ENCODE results near the gene CD160. TPM values are rescaled to one million over a fixed set of nuclear protein-coding genes. Genes with fewer than 3 reads are reported as not detected.
"Not testable (repeated sequence)": the region's sequence is repeated elsewhere in the genome, so short reads cannot be mapped to it uniquely, and the experiment has no call there.

The CD160 gene
- total RNA-seq, 4 donors from 2014 or later: 0.82 to 1.6 TPM; not detected in 2

- no peak overlapping the region for H3K27ac ChIP-seq
Observed at GRCh38 chr1:145716641-145717345, 2.5 kb upstream of the CD160 start.

DNA sequence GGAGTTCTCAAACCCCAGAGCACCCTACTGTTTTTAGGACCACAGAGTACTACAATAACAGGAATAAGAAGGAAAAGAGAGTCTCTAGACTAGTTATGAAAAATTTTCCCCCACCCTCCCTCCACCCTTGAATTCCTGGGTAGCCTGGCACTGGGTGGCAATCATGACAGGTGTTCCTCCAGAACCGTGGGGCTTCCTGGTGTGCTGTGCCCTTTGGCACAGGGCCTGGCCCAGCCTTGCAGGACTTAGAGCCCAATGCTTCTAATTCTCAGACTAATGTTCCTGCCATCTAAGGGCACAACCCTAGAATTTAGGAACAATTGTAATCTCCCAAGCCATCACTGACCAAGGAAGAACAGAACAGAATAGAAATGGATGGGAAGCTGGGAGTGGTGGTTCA lies 1.5 kb upstream of the CD160 start:
- H3K27me3 ChIP-seq: peaks cover 17% of the 10 kb centered on the region
- in situ Hi-C loops (cut with MboI; ENCODE audit: low pct_ligation_motif_present in 1 of 4, low pct_unique_long_range_greater_than_20kb in 1 of 4, low sequenced_read_pairs in 3 of 4) (no loop called here), intact Hi-C loops (cut with DNase I; ENCODE audit: low total_unique reads) (no loop called here)
- no peak overlapping the region for H3K4me3 ChIP-seq
- H3K9me3 ChIP-seq: no peaks in the 10 kb centered on the region
- TF ChIP-seq, protein P1, sequence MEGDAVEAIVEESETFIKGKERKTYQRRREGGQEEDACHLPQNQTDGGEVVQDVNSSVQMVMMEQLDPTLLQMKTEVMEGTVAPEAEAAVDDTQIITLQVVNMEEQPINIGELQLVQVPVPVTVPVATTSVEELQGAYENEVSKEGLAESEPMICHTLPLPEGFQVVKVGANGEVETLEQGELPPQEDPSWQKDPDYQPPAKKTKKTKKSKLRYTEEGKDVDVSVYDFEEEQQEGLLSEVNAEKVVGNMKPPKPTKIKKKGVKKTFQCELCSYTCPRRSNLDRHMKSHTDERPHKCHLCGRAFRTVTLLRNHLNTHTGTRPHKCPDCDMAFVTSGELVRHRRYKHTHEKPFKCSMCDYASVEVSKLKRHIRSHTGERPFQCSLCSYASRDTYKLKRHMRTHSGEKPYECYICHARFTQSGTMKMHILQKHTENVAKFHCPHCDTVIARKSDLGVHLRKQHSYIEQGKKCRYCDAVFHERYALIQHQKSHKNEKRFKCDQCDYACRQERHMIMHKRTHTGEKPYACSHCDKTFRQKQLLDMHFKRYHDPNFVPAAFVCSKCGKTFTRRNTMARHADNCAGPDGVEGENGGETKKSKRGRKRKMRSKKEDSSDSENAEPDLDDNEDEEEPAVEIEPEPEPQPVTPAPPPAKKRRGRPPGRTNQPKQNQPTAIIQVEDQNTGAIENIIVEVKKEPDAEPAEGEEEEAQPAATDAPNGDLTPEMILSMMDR (IDR thresholded peaks at IDR 0.05): no peak
- TF ChIP-seq EP300 (IDR thresholded peaks at IDR 0.05; ENCODE audit: low read depth) (no peak), POLR2AphosphoS5 (IDR thresholded peaks at IDR 0.05) (no peak), POLR2A (IDR thresholded peaks at IDR 0.05) (no peak)
- 67% methylated on average over 1 of the region's 1 CpG; no CpG with 5 or more reads in 1 of the 2 donors for WGBS, 2 donors (ENCODE audit: low coverage in 1 of 2)
- DNase-seq: no peak
- no peaks in the 10 kb centered on the region for H3K36me3 ChIP-seq
- H3K27ac ChIP-seq: no peak overlapping the region
- peaks cover 4 to 10% (median 8%) of the 10 kb centered on the region in 4 donors for H3K4me1 ChIP-seq

More at GRCh38 chr1:145716641-145717345, 2.5 kb upstream of the CD160 start:
- DNase-seq: no peak
- in situ Hi-C loops (cut with MboI; ENCODE audit: low pct_ligation_motif_present in 1 of 4, low pct_unique_long_range_greater_than_20kb in 1 of 4, low sequenced_read_pairs in 3 of 4): no loop called here
- Histone ChIP-seq H3K4me1 (peaks cover 4 to 10% (median 8%) of the 10 kb centered on the region in 4 donors), H3K4me3 (no peak overlapping the region), H3K36me3 (no peaks in the 10 kb centered on the region), H3K27me3 (peaks cover 10% of the 10 kb centered on the region), H3K9me3 (no peaks in the 10 kb centered on the region)
- no peak for TF ChIP-seq EP300 (IDR thresholded peaks at IDR 0.05; ENCODE audit: low read depth)
- TF ChIP-seq, protein P1 (IDR thresholded peaks at IDR 0.05): no peak
- TF ChIP-seq POLR2A (IDR thresholded peaks at IDR 0.05): no peak
- TF ChIP-seq POLR2AphosphoS5 (IDR thresholded peaks at IDR 0.05): no peak
- intact Hi-C loops (cut with DNase I; ENCODE audit: low total_unique reads): no loop called here
- 82% methylated on average over 10 of the region's 10 CpGs; no CpG with 5 or more reads in 1 of the 2 donors for WGBS, 2 donors (ENCODE audit: low coverage in 1 of 2)

GRCh38 chr1:145718465-145718864 lies 834 bp upstream of the CD160 start:
- H3K27me3 ChIP-seq: peaks cover 17% of the 10 kb centered on the region
- WGBS, 2 donors (ENCODE audit: low coverage in 1 of 2): 67 to 96% methylated on average over 2 to 5 of the region's 5 CpGs
- H3K9me3 ChIP-seq; intact Hi-C loops (cut with DNase I; ENCODE audit: low total_unique reads); H3K4me1 ChIP-seq; H3K27ac ChIP-seq; H3K36me3 ChIP-seq; in situ Hi-C loops (cut with MboI; ENCODE audit: low pct_ligation_motif_present in 1 of 4, low pct_unique_long_range_greater_than_20kb in 1 of 4, low sequenced_read_pairs in 3 of 4); H3K4me3 ChIP-seq; DNase-seq: not testable (repeated sequence)

DNA sequence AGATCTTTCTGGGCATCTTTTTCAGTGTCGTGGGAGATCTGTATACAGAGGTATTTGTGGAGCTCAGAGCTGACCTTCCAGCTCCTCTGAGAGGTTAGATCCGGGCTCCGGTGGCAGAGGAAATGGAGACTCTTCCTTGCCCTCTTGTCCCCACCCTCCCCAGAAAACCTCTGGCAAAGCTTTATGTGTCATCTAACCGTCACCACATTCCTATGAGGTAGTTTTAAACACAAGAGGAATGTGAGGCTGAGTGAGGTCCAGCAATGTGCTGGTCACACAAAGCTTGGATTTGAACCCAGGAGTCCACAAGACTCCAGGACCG lies 1.2 kb downstream of the CD160 start:
- Histone ChIP-seq H3K9me3 (no peaks in the 10 kb centered on the region), H3K27ac (no peak overlapping the region), H3K36me3 (no peaks in the 10 kb centered on the region), H3K4me1 (peaks cover 4 to 10% (median 8%) of the 10 kb centered on the region in 4 donors), H3K4me3 (peak overlapping the region in 1 of 4 donors; percentile 25), H3K27me3 (peaks cover 17% of the 10 kb centered on the region)
- in situ Hi-C loops (cut with MboI; ENCODE audit: low pct_ligation_motif_present in 1 of 4, low pct_unique_long_range_greater_than_20kb in 1 of 4, low sequenced_read_pairs in 3 of 4): no loop called here
- TF ChIP-seq POLR2A (IDR thresholded peaks at IDR 0.05) (no peak), POLR2AphosphoS5 (IDR thresholded peaks at IDR 0.05) (no peak), EP300 (IDR thresholded peaks at IDR 0.05; ENCODE audit: low read depth) (no peak)
- TF ChIP-seq, protein P1 (IDR thresholded peaks at IDR 0.05): no peak
- intact Hi-C loops (cut with DNase I; ENCODE audit: low total_unique reads): no loop called here
- no peak for DNase-seq
- 46% methylated on average over 5 of the region's 5 CpGs; no CpG with 5 or more reads in 1 of the 2 donors for WGBS, 2 donors (ENCODE audit: low coverage in 1 of 2)

Data from transverse colon (tissue), 4 donors.